GM21447 (cell line): Measurements from ENCODE around the gene ITIH2.

Experiments used
- ATAC-seq: cut with Tn5 transposase; IDR thresholded peaks from one replicate; pipeline ENCODE4 v1.9.1; 2021; ENCODE audit not compliant: unreplicated experiment

Gene ITIH2

DNA sequence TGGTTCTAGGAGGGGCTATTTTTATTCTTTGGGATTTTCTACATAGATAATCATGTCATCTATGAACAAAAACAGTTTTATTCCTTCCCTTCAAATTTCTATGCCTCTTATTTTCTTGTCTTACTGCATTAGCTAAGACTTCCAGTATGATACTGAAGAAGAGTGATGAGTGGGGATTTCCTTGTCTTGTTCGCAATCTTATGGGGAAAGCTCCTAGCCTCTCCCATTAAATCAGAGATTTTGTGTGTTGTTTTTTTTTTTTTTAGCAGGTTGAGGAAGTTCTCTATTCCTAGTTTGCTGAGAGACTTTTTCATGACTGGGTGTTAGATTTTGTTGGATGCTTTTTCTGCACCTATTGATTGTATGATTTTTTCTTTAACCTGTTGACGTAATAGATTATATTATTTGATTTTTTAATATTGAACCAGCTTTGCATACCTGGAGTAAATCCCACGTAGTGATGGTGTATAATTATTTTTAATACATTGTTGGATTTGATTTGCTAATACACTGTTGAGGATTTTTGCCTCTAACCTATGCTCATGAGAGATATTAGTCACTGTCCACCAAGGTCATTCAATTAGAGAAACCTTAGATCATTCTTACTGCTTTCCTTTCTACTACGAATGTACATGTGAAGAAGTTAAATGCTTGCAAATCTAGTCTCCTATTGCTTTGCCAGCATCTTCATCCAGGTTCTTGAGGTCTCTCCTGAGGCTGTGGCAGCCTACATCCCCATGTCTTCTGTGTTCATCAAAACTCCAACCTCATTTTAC, 91.3 kb downstream of the ITIH2 start:
- no peak for ATAC-seq

DNA sequence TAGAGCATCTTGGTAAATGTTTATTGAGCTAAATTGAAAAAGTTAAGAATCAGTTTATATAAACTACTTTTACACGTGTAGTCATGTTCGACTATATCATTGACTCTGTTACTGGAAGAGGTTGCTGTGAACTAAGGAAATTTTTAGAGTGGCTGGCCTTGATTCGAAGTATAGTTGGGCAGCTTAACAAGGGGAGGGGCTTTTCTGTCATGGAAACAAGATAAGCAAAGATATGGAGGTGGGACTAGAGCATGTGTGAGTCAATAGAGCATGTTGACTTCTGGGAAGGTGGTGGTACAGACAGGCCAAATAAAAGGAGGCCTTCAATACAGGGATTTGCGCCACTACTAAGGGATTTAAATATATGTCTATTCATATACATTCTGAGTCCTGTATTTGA, 92.5 kb downstream of the ITIH2 start:
- no peak for ATAC-seq

DNA sequence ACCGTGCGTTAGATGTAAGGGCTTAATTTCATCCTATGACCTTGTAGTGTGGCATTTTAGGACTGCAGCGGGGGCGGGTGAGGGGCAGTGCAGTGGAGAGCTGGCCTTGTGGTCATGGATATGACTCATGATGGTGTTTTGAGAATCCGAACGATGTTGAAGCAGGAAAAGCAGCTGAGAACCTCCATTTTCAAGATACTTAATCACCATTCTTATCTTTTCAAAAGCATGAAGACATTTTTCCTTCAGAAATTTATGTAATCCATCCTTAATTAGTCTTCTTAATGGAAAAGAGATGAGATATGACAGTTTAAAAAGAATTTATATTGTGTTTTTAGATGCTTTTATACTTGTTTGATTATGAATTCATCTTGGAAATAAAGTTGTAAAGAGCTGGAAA, 94.5 kb downstream of the ITIH2 start:
- ATAC-seq, result no peak
